GM21367 (cell line): ENCODE data around the gene MATN4.
"Not testable (repeated sequence)": the region's sequence is repeated elsewhere in the genome, so short reads cannot be mapped to it uniquely, and the experiment has no call there.

ENCODE experiments used
- ATAC-seq: cut with Tn5 transposase; IDR thresholded peaks from one replicate; pipeline ENCODE4 v1.9.1; 2021; ENCODE audit not compliant: unreplicated experiment

The MATN4 gene, protein sequence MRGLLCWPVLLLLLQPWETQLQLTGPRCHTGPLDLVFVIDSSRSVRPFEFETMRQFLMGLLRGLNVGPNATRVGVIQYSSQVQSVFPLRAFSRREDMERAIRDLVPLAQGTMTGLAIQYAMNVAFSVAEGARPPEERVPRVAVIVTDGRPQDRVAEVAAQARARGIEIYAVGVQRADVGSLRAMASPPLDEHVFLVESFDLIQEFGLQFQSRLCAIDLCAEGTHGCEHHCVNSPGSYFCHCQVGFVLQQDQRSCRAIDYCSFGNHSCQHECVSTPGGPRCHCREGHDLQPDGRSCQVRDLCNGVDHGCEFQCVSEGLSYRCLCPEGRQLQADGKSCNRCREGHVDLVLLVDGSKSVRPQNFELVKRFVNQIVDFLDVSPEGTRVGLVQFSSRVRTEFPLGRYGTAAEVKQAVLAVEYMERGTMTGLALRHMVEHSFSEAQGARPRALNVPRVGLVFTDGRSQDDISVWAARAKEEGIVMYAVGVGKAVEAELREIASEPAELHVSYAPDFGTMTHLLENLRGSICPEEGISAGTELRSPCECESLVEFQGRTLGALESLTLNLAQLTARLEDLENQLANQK

DNA sequence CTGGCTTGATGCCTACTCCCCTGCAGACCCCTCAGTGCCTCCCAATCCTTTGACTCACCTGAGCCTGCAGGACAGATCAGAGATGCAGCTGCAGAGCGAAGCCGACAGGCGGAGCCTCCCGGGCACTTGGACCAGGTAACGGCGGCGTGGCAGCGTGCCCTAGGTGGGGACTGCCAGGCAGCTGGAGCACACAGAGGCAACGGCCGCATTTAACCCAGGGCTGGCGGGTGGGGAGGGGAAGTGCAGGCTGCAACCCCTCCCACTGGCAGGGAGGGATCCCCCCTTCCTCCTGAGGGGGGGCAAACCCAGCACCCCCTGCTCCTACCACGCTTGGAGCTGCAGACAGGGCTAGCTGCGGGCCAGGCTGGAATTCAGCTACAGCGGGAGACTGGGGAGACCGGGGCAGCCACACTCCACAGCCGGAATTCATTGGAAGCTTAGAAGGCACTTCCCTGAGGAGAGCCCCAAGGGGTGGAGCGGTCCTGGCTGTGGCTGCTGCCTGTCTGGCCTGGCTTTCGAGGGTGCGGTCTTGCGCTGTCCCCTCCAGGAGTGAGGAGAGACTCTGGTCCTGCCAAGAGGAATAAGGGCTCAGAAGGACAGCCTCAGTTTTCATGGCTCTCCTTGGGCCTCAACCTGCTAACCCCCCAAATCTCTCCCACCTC, at the start of gene MATN4:
MATN4 (minus strand) TSS at position 183 of the 662 bp plus-strand sequence. CDS start 2,717 bp downstream, outside the sequence.
- no peak for ATAC-seq

DNA sequence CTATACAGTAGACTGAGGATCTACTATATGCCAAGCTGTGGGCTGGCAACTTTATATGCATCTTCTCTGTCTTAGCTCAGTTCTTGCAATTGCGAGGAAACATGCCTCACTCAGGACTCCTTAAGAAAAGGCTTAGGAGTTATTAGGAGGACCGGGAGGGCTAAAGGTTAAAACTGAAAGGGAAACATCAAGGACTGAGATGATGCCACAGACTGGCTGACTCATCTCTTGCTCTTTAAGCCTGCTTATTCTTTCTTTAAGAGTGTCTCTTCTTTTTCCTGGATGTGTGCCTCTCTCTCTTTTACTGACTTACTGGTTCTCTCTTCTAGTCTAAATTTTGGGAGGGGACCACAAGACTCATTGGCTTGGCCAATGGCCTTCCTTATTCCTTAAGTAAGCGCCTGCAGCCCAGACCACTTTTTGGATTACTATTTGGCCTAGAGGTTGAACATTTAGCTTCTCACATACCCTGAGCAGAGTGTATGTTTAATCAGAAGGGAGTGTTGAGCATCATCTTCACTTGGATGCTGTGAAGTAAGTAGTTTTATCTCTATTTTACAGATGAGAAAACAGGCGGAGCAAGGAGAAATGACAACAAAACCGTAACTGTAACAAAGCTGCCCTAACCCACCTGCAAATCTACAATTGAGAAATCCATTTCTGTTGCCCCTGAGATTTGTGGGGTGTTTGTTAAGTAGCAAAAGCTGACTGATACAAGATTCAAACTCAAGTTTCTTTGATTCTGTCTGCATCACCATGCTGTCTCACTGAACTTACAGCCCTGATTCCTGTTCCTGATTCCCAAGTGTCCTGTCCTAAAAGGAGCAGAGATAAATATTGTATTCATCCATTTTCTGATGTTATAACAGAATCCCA, 47.3 kb upstream of the MATN4 start:
- no peak for ATAC-seq

DNA sequence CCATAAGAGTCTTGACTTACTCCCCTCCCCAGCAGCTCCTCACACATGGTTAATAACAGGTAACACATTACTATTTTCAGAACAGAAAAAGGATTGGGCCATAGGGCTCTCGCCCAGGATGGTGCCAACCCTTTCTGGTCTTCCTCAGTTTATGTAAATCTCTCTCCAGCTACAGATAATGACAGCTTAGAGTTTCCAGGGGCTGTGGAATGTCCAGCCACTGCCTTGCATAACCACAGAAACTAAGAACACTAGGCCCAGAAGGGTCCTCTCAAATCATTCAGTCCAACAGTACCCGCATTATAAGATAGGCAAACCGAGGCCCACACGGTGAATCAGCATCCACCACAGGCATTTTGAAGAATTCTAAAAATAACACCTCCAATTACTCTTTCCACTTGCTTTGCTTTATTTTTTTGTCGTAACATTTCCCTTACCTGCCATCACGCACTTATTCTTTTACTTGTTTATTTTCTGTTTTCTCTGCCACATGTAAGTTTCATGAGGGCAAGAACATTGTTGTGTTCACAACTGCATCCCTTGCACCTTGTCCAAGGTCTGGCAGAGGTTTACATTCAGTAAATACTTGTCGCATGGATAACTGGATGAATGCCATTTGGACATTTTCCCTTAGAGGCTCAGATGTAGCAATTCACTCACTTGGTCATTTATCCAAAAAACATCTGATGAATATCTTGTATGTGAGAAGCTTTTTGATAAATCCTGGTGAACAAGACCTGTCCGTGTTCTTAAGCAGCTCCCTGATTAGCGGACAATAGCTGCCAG, 46.5 kb upstream of the MATN4 start:
- no peak for ATAC-seq

DNA sequence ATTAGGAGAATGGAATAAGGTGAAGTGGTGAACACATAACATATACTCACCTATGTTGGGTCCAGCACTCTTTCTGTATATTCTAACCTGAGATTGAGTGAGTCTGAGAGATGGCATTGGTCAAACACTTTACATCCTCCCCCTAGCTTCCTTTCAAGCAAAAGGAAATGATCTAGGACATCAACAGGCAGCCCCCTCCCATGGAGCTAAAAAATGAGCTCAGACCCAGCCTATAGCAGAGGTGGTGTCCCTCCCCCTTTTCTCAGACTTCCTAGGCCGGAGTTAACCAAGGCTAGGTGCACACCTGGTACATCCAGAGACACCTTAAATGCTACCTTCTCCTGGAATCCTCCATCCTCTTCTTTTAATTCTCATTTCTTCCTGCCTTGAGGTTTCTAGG, 45.6 kb upstream of the MATN4 start:
- no peak for ATAC-seq

DNA sequence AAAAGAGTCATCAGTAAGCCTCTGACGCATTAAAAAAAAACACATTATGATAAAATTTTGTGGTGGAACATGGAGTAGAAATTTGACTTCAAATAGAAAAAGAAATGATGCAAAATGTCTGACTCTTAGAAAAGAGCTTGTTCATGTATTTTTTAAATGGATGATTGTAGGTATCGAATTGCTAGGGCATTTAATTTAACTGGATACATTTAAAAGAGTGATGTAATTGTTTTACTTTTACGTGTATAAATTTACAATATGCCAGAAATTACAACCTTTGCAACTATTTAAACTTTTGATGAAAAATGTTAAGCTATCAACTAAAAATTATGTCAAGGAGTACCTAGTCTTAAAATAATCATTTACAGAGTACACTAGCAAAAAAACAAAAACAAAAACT, 44.6 kb upstream of the MATN4 start:
- ATAC-seq = no peak

DNA sequence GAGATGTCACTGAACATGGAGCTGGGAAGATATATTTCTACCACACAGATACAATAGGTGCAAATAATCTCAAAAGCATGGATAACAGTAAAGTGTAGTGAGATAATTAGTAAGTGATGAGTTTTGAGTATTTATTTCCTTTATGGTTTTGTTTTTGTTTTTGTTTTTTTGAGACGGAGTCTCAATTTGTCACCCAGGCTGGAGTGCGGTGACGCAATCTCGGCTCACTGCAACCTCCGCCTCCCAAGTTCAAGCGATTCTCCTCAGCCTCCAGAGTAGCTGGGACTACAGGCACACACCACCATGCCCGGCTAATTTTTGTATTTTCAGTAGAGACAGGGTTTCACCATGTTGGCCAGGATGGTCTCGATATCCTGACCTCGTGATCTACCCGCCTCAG, 42.7 kb upstream of the MATN4 start:
- not testable (repeated sequence) for ATAC-seq

DNA sequence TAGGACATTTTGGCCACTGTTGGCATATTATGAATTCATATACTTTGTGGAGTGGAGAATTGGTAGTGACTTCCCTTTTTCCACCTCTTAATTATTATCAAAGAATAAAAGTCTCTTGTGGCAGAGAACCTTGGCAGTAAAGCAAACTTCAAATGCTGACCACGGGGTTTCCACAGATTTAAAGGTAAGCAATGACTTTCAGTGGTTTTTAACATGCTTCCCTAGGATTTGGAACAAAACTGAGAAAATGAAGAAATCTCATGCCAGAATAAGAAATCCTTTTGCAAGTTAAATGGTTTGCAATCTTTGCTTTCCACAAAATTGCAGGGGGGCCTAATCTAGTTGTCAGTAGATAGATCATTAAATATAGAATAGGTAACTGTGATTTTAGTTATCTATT, 42.1 kb upstream of the MATN4 start:
- ATAC-seq = no peak

DNA sequence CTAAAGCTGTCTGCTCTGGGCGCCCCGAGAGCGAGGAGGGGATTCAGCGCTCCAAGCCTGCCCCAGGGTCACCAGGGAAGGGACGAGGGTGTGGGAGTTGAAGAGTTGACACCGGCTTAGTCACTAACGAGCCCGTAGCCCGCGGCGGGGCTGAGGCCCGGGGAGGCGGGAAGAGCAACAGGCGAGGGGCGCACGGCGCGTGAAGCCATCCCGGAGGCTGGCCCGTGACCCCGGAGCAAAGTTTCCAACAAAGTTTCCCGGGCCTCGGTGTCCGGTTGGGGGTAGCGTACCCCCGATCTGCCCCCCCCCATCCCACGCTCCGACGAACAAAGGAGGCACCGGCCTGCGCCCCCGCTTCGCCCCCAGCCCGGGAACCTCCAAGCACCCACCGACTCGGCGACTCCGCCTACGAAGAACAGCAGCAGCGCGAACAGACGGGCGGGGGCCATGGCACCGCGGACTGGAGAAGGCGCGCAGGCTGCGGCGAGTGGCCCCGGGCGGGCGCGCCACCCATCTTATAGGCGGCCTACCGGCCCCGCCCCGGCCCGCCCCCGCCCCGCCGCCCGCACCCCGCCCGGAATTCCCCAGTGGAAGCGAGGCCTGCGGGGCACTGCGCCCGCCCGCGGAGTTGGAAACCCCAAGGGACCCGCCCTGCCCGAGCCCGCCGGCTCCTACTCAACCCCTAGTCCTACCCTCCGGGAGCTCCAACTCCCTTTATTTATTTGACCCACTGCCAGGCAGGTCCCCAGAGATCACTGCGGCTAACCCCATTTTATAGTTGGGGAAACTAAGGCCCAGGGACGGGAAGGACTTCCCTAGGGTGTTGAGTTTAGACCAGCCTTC, 40.1 kb upstream of the MATN4 start, which contains the start of gene SDC4:
SDC4 (minus strand) TSS at position 489 of the 843 bp plus-strand sequence; CDS start at position 449, 40 bp downstream.
- ATAC-seq = no peak

DNA sequence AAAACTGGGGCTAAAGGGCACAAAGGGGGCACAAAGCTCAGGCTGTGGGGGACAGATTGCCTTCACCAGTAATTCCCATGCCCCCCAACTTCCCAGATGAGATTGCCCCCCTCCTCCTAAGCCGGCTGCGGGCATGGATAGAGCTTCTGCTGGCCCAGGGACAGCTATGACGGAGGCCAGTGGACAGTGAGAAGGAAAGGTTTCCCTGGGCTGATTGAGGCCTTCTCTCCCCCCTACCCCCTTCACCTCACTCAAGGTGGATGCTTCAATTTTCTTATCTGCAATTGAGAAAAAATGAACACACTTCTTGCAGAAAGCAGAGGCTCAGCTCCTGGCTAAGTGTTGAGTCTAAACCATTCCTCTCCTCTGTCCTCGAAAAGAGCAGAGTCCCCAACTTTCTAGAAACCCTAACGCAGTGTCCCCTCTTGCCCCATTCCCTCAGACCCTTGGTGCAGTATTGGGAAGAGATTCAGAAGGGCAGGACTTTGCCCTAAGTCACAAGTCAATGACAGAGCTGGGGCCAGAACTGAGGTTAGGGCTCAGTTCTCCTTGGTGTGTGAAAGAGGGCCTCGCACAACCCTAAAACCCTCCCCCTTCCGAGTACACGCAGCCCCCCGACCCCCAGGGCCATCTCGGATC, 39.3 kb upstream of the MATN4 start:
- ATAC-seq = no peak

DNA sequence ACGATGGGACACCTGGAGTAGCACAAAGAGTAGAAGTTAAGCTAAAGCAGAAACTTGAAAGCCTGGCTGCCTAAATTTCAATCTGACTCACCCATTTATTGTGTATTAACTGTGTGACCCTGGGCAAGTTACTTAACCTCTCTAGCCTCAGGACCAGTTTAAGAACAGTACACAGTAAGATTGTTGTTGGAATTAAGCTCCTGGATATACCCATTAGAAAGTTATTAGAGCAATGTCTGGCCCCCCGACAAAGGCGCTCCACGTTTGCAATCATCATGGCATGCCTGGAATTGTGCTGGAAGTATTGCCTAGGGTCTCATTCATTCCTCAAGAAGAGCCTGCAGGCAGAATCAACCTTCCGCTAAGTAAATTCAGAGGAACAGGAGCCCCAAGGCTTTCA, 38.8 kb upstream of the MATN4 start:
- ATAC-seq = no peak

DNA sequence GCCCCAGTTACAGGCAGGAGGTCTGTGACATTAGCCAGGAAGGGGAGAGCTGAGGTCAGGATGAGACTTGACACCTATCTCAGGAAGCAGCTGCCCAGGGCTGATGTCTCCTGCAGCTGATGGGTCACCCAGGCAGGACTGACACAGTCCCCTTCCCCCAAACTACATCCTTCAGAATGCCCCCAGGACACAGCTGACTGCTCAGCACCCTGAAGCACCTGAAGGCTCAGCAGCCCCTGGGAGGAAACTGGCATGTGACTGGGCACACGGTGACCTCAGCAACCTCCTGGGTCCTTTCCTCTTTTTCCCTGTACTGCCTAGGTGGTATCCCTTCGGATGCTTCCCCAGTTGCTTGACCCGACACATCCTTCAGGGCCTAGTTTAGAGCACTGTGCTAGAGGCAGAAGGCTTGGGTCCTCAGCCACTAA, 38.2 kb upstream of the MATN4 start:
- no peak for ATAC-seq

DNA sequence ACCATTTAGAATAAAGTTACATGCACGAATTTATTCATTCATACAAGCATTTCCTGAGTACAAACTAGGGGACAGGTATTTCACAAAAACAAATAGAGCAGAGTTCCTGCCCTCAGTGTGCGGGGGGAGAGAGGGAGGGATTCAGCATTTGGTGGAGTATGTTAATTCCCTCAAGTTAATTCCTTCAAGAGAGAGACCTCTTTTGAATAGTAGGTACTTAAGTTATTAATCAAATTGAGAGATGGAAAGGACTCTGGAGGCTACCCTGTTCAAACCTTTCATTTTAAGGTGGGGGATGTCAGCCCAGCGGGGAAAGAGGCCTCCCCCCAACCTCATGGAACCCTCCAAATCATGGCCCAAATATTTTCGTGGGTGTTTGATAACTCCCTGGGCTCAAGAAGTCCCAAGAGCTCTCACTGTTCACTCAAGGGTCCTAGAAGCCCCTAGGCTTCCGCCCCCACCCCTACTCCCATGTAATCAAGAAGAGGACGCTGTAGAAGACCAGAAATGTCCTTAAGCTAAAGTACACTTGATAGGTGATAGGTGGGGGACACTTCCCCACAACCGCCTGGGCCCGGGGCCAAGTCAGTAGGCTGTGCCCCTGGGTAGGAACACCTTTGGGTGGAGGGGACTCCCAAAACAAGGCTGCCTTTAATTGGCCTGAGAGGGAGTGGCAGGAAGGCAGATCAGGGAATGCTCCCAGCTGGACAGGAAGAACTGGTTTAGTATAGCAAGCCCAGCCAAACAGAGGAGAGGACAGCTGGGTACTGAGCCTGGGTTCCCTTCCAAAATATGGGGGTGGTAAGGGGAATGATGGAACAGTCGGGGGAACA, 37.2 kb upstream of the MATN4 start:
- ATAC-seq = no peak

DNA sequence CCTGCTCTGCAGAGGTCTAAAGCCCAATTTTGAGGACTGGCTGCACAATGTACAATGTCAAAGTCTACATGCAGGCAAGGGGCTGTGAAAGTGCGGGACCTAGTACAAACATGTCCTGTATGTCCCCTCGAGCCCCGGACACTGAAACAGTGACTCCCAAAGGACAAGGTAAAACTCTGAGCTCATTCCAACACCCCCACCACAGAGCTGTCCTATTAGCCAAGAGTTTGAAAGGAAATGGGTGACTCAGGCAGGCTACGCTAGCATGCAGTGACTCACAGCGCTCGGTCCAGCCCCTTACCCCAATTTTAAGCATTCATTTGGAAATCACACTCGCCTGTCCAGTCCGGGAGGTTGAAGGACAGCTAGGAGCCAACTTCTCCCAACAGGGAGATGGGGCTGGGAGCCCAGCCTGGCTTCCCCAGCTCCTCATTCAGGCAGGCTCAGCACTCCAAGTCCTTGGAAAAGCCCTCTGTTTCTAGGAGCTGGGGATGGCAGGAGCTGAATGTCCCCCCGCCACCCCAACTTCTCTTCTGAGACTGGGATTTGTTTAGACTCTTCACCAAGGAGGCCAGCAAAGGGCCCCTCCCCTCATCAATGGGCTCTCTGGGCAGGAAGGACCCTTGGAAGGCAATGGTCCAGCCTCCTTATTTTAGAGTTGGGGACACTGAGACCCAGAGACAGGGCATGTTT, 36.2 kb upstream of the MATN4 start:
- ATAC-seq = no peak

DNA sequence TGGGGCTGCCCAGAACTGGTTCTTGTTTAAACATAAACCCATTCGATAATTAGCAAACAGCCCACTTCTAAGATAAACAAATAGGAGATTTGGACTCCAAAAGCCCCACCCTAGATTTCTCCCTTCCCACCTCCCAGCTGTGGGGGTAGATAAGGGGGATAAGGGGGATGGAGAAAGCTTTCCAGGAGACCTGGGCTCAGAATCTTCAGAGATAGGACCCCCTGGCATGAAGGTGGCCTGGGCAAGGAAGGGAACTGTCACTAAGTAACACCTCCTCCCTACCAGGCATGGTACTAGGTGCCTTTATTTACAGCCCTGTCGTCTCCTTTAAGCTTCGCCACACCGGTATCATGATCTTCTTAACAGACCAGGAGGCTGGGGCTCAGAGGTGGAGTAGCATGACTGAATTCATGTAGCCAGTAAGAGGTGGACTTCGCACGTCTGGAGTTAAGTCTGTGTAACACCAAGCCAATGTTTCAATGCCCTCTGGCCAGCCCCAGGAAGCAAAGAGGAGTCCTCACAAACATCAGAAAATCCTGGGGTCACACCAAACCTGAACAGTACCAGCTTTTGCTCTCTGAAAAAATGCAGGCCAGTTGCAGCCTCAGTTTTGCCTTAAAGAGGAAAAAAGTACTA, 35.6 kb upstream of the MATN4 start:
- no peak for ATAC-seq

DNA sequence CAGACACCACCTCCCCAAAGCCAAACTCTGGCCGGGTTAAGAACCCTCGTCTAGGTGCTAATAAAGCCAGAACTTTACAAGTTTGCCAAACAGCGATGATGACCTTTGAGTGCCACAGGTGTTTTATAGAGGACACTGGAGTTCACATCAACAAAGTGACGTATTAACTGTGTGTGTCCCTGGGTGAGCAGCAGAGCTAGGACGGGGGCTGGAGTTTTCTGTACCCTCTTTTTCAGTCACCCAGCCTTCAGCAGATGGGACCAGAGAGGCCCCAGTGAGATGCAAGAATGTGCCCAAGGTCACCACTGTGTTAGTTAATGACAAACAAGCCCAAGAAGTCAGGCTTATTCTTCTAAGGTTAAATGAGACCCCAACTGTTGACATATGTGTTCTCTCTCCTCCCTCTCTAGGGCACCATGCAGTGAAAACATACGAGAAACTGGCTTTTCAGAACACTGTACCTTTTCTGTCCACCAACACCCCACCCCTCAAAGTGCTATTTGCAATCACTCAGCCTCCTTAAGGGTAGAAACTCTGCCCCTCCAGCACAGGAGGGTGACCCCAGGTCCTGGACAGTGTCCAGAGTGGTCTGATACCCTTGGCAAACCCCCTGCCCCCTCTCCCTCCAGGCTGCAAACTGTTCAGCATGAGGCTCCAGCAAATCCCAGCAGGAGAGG, 34.9 kb upstream of the MATN4 start:
- ATAC-seq = no peak
